Endothelial cell of umbilical vein (primary cell): ENCODE results near the gene PIK3AP1. TPM values are rescaled to one million over a fixed set of nuclear protein-coding genes. Genes with fewer than 3 reads are reported as not detected.

Experiments
- BruUV-seq: library from RNA; stranded (reverse); fragments of 400-500 nt; replicated peaks from 2 replicates; lab custom pipeline; 2021; lab: Mats Ljungman, UMichigan
- CTCF ChIA-PET: fragments of 300-600, 350-600 bp; sonication (Branson Sonifier 250); formaldehyde crosslinking; loops from one replicate; lab custom pipeline; 2021; ENCODE audit warnings: antibody characterized with exemption, inconsistent platforms; lab: Charles Lee
- POLR2A ChIA-PET: fragments of 300-600, 350-600 bp; sonication (Branson Sonifier 250); formaldehyde crosslinking; loops from one replicate; lab custom pipeline; 2021; ENCODE audit warnings: antibody characterized with exemption, inconsistent platforms; lab: Charles Lee
- DNase-seq: peaks from one replicate; pipeline ENCODE4 v3.0.0-alpha.2; 2011; ENCODE audit warnings: low read depth, low spot score
- FAIRE-seq: peaks from 2 replicates; lab custom pipeline; 2011; peaks lifted over from hg19 to GRCh38; lab: Jason Lieb, UNC
- H2AFZ ChIP-seq: 2 replicates; pipeline ENCODE4 v1.6.0; 2012; ENCODE audit warnings: low read depth, low read length, control low read depth, inconsistent platforms
- H3K27ac ChIP-seq: 2 replicates; pipeline ENCODE4 v1.5.1; 2011; ENCODE audit warnings: low read depth, mild to moderate bottlenecking, control low read depth, low read length, moderate library complexity; ENCODE audit not compliant: insufficient read depth
- H3K27me3 ChIP-seq, 2 experiments: 2 replicates each; pipeline versions ENCODE4 v1.6.0 to v1.6.1; 2011; ENCODE audit warnings: low read length in 2 of 2, mixed read lengths in 1 of 2; ENCODE audit not compliant: control insufficient read depth in 2 of 2, insufficient read depth in 2 of 2
- H3K36me3 ChIP-seq, 2 experiments: 2 replicates in 1 of 2; 3 replicates in 1 of 2; pipeline ENCODE4 v1.5.1; 2011; ENCODE audit warnings: low read length in 2 of 2, mild to moderate bottlenecking in 1 of 2, moderate library complexity in 1 of 2; ENCODE audit not compliant: control insufficient read depth in 2 of 2, insufficient read depth in 2 of 2; ENCODE audit errors: extremely low read depth in 1 of 2
- H3K4me1 ChIP-seq: 3 replicates; pipeline ENCODE4 v1.5.1; 2011; ENCODE audit warnings: mild to moderate bottlenecking, low read length; ENCODE audit not compliant: control insufficient read depth, insufficient read depth; ENCODE audit errors: extremely low read depth
- H3K4me2 ChIP-seq: 2 replicates; pipeline ENCODE4 v1.6.1; 2011; ENCODE audit warnings: low read length, control low read depth, mixed read lengths; ENCODE audit not compliant: insufficient read depth
- H3K4me3 ChIP-seq, 3 experiments: fragments of 200-600 bp in 1 of 3; sonication (generic), shearing (Covaris generic) in 1 of 3; replicated peaks in 1 of 3; 2 replicates each; pipeline ENCODE4 v1.5.1; 2011 to 2016; ENCODE audit warnings: control low read depth in 3 of 3, low read length in 3 of 3, mild to moderate bottlenecking in 2 of 3, inconsistent platforms in 1 of 3, low read depth in 1 of 3, moderate library complexity in 1 of 3; ENCODE audit not compliant: insufficient read depth in 1 of 3
- H3K79me2 ChIP-seq: 2 replicates; pipeline ENCODE4 v1.6.0; 2012; ENCODE audit warnings: low read length, inconsistent platforms; ENCODE audit not compliant: control insufficient read depth, insufficient read depth
- H3K9ac ChIP-seq: replicated peaks from 2 replicates; pipeline ENCODE3; 2011; ENCODE audit warnings: low read length, control low read depth; ENCODE audit not compliant: insufficient read depth; ENCODE audit errors: extremely low read depth
- H3K9me1 ChIP-seq: replicated peaks from 3 replicates; pipeline ENCODE4 v1.6.0; 2011; ENCODE audit warnings: mild to moderate bottlenecking, low read length; ENCODE audit not compliant: control insufficient read depth, insufficient read depth; ENCODE audit errors: extremely low read depth
- H3K9me3 ChIP-seq: replicated peaks from 2 replicates; pipeline ENCODE4 v1.5.1; 2012; ENCODE audit warnings: low read length, inconsistent platforms; ENCODE audit not compliant: control insufficient read depth, insufficient read depth
- H4K20me1 ChIP-seq: replicated peaks from 2 replicates; pipeline ENCODE3; 2011; ENCODE audit warnings: mild to moderate bottlenecking, low read length; ENCODE audit not compliant: control insufficient read depth, insufficient read depth; ENCODE audit errors: extremely low read depth
- EZH2 ChIP-seq: IDR thresholded peaks from 2 replicates; pipeline ENCODE4 v1.6.1; 2012; ENCODE audit warnings: borderline replicate concordance, low read depth, mild to moderate bottlenecking, moderate library complexity, low read length, inconsistent platforms; ENCODE audit not compliant: severe bottlenecking
- FOS ChIP-seq: IDR thresholded peaks from 2 replicates; pipeline ENCODE4 v1.6.1; 2011; ENCODE audit warnings: mild to moderate bottlenecking, low read length, moderate library complexity, borderline replicate concordance; ENCODE audit not compliant: insufficient read depth
- GATA2 ChIP-seq: IDR thresholded peaks from 2 replicates; pipeline ENCODE4 v1.7.0; 2011; ENCODE audit warnings: low read depth, mild to moderate bottlenecking, moderate library complexity, mixed read lengths, low read length; ENCODE audit not compliant: insufficient read length, insufficient read depth
- JUN ChIP-seq: IDR thresholded peaks from 2 replicates; pipeline ENCODE4 v1.6.1; 2011; ENCODE audit warnings: borderline replicate concordance, low read depth; ENCODE audit not compliant: insufficient read length, insufficient read depth
- MYC ChIP-seq: IDR thresholded peaks from one replicate; pipeline ENCODE4 v1.6.1; 2011; ENCODE audit warnings: mild to moderate bottlenecking, low read depth, low read length
- POLR2A ChIP-seq: IDR thresholded peaks from 2 replicates; pipeline ENCODE4 v1.6.1; 2012; ENCODE audit warnings: low read depth, mild to moderate bottlenecking, control low read depth, low read length
- POLR2AphosphoS5 ChIP-seq: IDR thresholded peaks from 2 replicates; pipeline ENCODE4 v1.6.1; 2012; ENCODE audit warnings: low read depth, mild to moderate bottlenecking, control low read depth, low read length, moderate library complexity; ENCODE audit not compliant: insufficient read depth
- dilution Hi-C: fragments of 300-500 bp; cut with MboI; formaldehyde crosslinking; loops from one replicate; pipeline ENCODE4 v1.15.0; 2019; ENCODE audit warnings: low sequenced_read_pairs; ENCODE audit not compliant: extremely low pct_ligation_motif_present
- intact Hi-C: fragments of 100-400 bp; cut with micrococcal nuclease; formaldehyde crosslinking; loops from one replicate; pipeline ENCODE4 v1.10.0; 2022
- polyA plus RNA-seq, 4 experiments: library from polyadenylated mRNA; depleted of rRNA in 3 of 4; stranded (reverse) in 3 of 4; unstranded in 1 of 4; fragments of >200 nt; gene quantifications; 2 replicates each; pipeline versions ENCODE4 v1.2.1 to v1.2.3, GENCODE V29; 2011 to 2012; ENCODE audit warnings: missing spikeins in 1 of 4
- total RNA-seq: library from RNA; stranded (reverse); gene quantifications from 2 replicates; pipeline ENCODE4 v1.2.3, GENCODE V29; 2021
- TF ChIP-seq, protein P1 (sequence below), 2 donors: IDR thresholded peaks; 1 replicate in 1 of 2; 2 replicates in 1 of 2; pipeline ENCODE4 v1.5.1; 2011; ENCODE audit warnings: low read length in 2 of 2, mild to moderate bottlenecking in 2 of 2, moderate library complexity in 2 of 2, control low read depth in 1 of 2, inconsistent platforms in 1 of 2, low read depth in 1 of 2; ENCODE audit not compliant: insufficient read depth in 1 of 2; ENCODE audit errors: extremely low read depth in 1 of 2
- TF ChIP-seq, protein P2 (sequence below): IDR thresholded peaks from 2 replicates; pipeline ENCODE4 v1.6.1; 2011; ENCODE audit not compliant: insufficient read depth, insufficient read length

Gene PIK3AP1
- total and polyA plus RNA-seq, 2 donors (not counting 3 experiments of a cell fraction or from before 2014, with no cell fraction given) = 0.04 TPM; not detected in 1

DNA sequence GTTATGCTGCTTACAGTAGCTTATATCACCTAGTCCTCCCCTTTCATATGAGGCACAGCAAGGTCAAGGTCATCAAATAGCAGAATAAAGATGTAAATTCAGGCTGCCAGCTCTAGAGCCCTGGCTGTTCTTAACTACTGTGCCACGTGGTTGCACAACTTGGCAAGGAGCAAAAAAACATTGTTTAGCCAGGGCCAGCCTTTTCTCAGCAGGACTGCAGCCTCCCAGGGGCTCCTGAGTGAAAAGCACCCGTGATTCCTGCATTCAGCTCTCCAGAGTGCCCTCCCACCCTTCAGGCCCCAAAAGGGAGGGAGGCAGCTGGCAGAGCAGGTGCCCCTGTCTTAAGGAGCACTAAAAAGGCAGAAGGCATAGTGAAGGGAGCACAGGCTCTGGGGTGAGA, 101.7 kb downstream of the PIK3AP1 start:
- no TSS peak for BruUV-seq
- Histone ChIP-seq H3K79me2 (no peaks in the 10 kb centered on the region), H3K4me2 (no peak overlapping the region), H3K4me3 (no peak overlapping the region), H3K4me1 (no peaks in the 10 kb centered on the region), H3K9ac (no peak overlapping the region), H2AFZ (no peak overlapping the region), H3K9me3 (no peaks in the 10 kb centered on the region), H3K9me1 (no peaks in the 10 kb centered on the region), H3K27ac (no peak overlapping the region), H4K20me1 (no peaks in the 10 kb centered on the region), H3K27me3 (peaks cover 0 to 3% of the 10 kb centered on the region in 2 experiments), H3K36me3 (no peaks in the 10 kb centered on the region)
- DNase-seq (no peak), FAIRE-seq (no peak)
- TF ChIP-seq JUN = no peak
- TF ChIP-seq MYC = no peak
- TF ChIP-seq POLR2A = no peak
- TF ChIP-seq, protein P1, sequence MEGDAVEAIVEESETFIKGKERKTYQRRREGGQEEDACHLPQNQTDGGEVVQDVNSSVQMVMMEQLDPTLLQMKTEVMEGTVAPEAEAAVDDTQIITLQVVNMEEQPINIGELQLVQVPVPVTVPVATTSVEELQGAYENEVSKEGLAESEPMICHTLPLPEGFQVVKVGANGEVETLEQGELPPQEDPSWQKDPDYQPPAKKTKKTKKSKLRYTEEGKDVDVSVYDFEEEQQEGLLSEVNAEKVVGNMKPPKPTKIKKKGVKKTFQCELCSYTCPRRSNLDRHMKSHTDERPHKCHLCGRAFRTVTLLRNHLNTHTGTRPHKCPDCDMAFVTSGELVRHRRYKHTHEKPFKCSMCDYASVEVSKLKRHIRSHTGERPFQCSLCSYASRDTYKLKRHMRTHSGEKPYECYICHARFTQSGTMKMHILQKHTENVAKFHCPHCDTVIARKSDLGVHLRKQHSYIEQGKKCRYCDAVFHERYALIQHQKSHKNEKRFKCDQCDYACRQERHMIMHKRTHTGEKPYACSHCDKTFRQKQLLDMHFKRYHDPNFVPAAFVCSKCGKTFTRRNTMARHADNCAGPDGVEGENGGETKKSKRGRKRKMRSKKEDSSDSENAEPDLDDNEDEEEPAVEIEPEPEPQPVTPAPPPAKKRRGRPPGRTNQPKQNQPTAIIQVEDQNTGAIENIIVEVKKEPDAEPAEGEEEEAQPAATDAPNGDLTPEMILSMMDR (IDR thresholded peaks at IDR 0.05; ENCODE audit: extremely low read depth in 1 of 2, insufficient read depth in 1 of 2, low read depth in 1 of 2, low read length in 2 of 2) = no peak
- no peak for TF ChIP-seq POLR2AphosphoS5
- no peak for TF ChIP-seq EZH2
- no peak for TF ChIP-seq GATA2
- no peak for TF ChIP-seq FOS
- TF ChIP-seq, protein P2, sequence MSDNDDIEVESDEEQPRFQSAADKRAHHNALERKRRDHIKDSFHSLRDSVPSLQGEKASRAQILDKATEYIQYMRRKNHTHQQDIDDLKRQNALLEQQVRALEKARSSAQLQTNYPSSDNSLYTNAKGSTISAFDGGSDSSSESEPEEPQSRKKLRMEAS = no peak
- intact Hi-C loops (no loop called here), dilution Hi-C loops (no loop called here)
- ChIA-PET POLR2A (no interaction called here), CTCF (interaction anchor here (0.7 kb wide), 1 partner anchor 454 kb away, joined by 3 read pairs; no protein-coding TSS in a partner anchor)
